ENCODE data around the gene LCE1C.

Gene LCE1C

DNA sequence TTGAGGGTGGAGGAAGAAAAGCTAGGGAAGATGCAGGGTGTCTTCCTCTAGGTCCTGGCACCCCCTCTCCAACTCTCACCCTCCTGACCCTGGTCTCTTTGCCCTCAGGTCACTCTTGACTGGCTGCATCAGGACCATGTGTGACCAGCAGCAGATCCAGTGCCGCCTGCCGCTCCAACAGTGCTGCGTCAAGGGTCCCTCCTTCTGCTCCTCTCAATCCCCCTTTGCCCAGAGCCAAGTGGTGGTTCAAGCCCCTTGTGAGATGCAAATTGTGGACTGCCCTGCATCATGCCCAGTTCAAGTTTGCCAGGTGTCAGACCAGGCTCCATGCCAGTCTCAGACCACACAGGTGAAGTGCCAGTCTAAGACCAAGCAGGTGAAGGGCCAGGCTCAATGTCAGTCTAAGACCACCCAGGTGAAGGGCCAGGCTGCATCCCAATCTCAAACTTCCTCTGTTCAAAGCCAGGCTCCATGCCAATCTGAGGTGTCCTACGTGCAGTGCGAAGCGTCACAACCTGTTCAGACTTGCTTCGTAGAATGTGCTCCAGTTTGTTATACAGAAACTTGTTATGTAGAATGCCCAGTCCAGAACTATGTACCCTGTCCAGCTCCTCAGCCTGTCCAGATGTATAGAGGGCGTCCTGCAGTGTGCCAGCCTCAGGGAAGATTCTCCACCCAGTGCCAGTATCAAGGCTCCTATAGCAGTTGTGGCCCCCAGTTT lies 46.8 kb downstream of the LCE1C start:
- no peak for DNase-seq

GRCh38 chr1:152758636-152759035 lies 47.8 kb downstream of the LCE1C start:
- no peak for DNase-seq

DNA sequence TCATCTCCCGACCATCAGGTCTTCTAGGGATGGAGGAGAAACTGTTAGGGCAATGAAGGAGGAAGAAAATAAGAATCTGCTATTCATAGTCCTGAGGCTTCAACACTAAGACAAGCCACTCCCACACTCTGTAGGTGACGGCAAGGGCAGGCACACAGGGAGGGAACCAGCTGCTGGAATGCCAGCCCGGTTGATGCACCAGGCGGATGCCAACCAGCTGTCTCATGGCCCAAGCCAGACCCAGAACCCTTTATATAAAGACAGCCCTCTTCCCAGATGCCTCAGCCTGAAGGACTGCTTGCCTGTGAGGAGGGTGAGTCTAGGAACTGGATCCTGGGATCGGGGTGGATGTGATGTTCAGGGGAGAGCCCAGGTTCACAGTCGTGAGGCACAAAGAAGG lies 48.7 kb downstream of the LCE1C start, which contains the start of gene KPRP:
TSS of gene KPRP (plus strand) at position 279 of the 400 bp plus-strand sequence. CDS start 1,564 bp downstream, outside the sequence.
- no peak for DNase-seq

DNA sequence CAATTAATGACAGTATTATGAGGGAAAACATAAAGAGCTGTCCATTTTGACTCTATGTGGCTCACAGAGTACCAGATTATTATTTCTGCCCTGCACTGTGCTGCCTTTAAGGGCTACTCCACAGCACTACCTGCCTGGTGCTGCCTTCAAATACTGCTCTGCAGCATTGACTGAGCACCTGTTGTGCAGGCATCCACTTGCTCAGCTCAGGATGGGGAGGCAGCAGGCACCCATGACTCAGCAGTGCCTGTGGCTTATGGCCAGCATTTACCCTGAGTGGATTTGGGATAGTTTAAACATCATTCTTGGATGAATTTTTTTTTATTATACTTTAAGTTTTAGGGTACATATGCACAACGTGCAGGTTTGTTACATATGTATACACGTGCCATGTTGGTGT lies 49.6 kb downstream of the LCE1C start:
- DNase-seq = no peak

All from C1 segment of cervical spinal cord (tissue), 14 donors.